Measurements from ENCODE around the gene KIRREL2.
A peak's percentile ranks its signal among the peaks of the same experiment; 100 is the strongest.

The KIRREL2 gene

DNA sequence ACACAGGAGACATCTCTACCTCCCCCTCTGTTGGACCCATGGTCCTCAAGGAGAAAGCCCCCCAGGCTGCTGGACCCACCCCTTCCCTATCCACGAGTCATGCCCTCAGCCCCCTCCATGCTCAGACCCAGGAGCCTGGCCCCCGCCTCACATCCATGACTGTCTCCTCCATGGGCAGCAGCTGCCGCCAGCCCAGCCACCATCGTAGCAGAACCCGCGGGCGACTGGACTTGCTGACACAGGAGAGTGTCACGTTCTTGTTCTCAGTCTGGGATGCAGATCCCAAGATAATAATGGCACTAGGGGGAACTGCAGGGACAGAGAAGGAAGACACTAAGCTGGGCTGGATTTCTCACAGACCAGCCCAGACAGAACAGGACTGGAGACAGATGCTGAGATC, 8.2 kb upstream of the KIRREL2 start:
- Histone ChIP-seq H3K4me1 (ENCODE audit: low read length) (no peaks in the 10 kb centered on the region), H3K27ac (ENCODE audit: low read length) (no peak overlapping the region), H3K79me2 (ENCODE audit: low read length) (no peaks in the 10 kb centered on the region), H3K9me3 (ENCODE audit: insufficient read depth, low read length) (no peaks in the 10 kb centered on the region), H3K36me3 (replicated peaks; ENCODE audit: low read depth, low read length) (no peaks in the 10 kb centered on the region), H3K27me3 (ENCODE audit: low read depth, low read length) (peaks cover 6% of the 10 kb centered on the region; the same call in 1 of the 2 replicates), H3K9ac (ENCODE audit: low read length) (no peak overlapping the region), H3K4me2 (ENCODE audit: low read length) (no peak overlapping the region), H3K4me3 (ENCODE audit: low read length) (no peak overlapping the region), H2AFZ (ENCODE audit: low read depth, low read length) (no peak overlapping the region), H4K20me1 (ENCODE audit: insufficient read depth, low read length) (no peaks in the 10 kb centered on the region)
- TF ChIP-seq, protein P1, sequence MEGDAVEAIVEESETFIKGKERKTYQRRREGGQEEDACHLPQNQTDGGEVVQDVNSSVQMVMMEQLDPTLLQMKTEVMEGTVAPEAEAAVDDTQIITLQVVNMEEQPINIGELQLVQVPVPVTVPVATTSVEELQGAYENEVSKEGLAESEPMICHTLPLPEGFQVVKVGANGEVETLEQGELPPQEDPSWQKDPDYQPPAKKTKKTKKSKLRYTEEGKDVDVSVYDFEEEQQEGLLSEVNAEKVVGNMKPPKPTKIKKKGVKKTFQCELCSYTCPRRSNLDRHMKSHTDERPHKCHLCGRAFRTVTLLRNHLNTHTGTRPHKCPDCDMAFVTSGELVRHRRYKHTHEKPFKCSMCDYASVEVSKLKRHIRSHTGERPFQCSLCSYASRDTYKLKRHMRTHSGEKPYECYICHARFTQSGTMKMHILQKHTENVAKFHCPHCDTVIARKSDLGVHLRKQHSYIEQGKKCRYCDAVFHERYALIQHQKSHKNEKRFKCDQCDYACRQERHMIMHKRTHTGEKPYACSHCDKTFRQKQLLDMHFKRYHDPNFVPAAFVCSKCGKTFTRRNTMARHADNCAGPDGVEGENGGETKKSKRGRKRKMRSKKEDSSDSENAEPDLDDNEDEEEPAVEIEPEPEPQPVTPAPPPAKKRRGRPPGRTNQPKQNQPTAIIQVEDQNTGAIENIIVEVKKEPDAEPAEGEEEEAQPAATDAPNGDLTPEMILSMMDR (IDR thresholded peaks at IDR 0.05; ENCODE audit: low read depth, low read length), result no peak
- no peak for TF ChIP-seq EZH2phosphoT487 (IDR thresholded peaks at IDR 0.05; ENCODE audit: low read depth)

- no peak overlapping the region for H3K4me2 ChIP-seq (ENCODE audit: low read length)
Measured at GRCh38 chr19:35848919-35849505, 7.7 kb upstream of the KIRREL2 start.

DNA sequence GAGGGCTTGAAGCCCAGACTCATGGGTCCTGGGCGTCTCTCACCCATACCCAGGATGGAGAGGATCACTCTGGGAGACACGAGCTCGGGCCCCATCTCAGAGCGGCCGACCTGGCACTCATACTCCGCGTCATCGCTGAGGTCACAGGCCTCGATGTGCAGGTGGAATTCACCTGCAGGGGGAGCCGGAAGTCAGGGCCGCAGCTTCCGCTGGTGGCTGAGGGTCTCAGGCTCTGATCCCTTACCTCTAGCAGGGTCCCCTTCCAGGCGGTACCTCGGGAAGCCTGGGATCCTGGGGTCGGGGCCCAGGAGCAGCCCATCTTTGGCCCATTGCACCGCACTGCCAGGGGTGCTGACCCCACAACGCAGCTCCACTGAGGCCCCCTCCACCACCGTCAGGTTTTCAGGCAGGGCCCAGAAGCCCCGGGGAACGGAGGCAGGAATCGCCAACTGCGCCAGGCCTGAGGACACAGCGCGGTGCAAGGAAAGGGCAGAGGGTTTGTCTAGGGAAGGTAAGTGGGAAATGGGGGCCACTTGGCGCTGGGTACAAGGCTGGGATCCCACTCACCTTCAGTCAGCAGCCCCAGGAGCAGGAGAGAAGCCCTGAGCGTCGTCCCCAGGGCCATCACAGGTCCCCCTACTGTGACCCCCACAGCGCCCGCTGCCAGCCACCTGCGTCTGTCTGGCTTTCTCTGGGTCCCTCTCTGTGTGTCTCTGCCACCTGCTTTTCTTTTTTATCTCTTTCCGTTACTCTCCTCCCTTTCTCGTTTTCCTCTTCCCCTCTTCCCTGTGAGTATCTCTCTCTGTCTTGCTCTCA, 5.3 kb upstream of the KIRREL2 start:
- no peak overlapping the region for H3K4me3 ChIP-seq (ENCODE audit: low read length)

More at GRCh38 chr19:35848919-35849505, 7.7 kb upstream of the KIRREL2 start:
- Histone ChIP-seq H3K4me3 (ENCODE audit: low read length) (no peak overlapping the region), H3K36me3 (replicated peaks; ENCODE audit: low read depth, low read length) (no peaks in the 10 kb centered on the region), H2AFZ (ENCODE audit: low read depth, low read length) (no peak overlapping the region), H3K9ac (ENCODE audit: low read length) (no peak overlapping the region), H3K27ac (ENCODE audit: low read length) (no peak overlapping the region), H3K4me1 (ENCODE audit: low read length) (no peaks in the 10 kb centered on the region), H4K20me1 (ENCODE audit: insufficient read depth, low read length) (no peaks in the 10 kb centered on the region), H3K27me3 (ENCODE audit: low read depth, low read length) (peaks cover 7% of the 10 kb centered on the region; the same call in 1 of the 2 replicates), H3K9me3 (ENCODE audit: insufficient read depth, low read length) (no peaks in the 10 kb centered on the region), H3K79me2 (ENCODE audit: low read length) (no peaks in the 10 kb centered on the region)
- TF ChIP-seq EZH2phosphoT487 (IDR thresholded peaks at IDR 0.05; ENCODE audit: low read depth), result no peak
- TF ChIP-seq, protein P1 (IDR thresholded peaks at IDR 0.05; ENCODE audit: low read depth, low read length), result no peak

More for the DNA sequence above, 5.3 kb upstream of the KIRREL2 start:
- Histone ChIP-seq H3K27me3 (ENCODE audit: low read depth, low read length) (peaks cover 10% of the 10 kb centered on the region; the same call in 1 of the 2 replicates), H3K4me1 (ENCODE audit: low read length) (peaks cover 4% of the 10 kb centered on the region; the same call in 1 of the 2 replicates), H3K27ac (ENCODE audit: low read length) (no peak overlapping the region), H3K4me2 (ENCODE audit: low read length) (no peak overlapping the region), H3K9ac (ENCODE audit: low read length) (no peak overlapping the region), H3K9me3 (ENCODE audit: insufficient read depth, low read length) (no peaks in the 10 kb centered on the region), H4K20me1 (ENCODE audit: insufficient read depth, low read length) (no peaks in the 10 kb centered on the region), H3K36me3 (replicated peaks; ENCODE audit: low read depth, low read length) (no peaks in the 10 kb centered on the region), H2AFZ (ENCODE audit: low read depth, low read length) (no peak overlapping the region), H3K79me2 (ENCODE audit: low read length) (no peaks in the 10 kb centered on the region)
- TF ChIP-seq, protein P1 (IDR thresholded peaks at IDR 0.05; ENCODE audit: low read depth, low read length), result peak; percentile 38; the same call in 1 of the 2 replicates
- TF ChIP-seq EZH2phosphoT487 (IDR thresholded peaks at IDR 0.05; ENCODE audit: low read depth), result no peak
